Measurements from ENCODE around the gene PTPRN2. TPM values are rescaled to one million over a fixed set of nuclear protein-coding genes. Genes with fewer than 3 reads are reported as not detected.
"Not testable (repeated sequence)": the region's sequence is repeated elsewhere in the genome, so short reads cannot be mapped to it uniquely, and the experiment has no call there.

PTPRN2 gene
- total RNA-seq, 1 experiment from 2014 or later = 3.8 TPM

DNA sequence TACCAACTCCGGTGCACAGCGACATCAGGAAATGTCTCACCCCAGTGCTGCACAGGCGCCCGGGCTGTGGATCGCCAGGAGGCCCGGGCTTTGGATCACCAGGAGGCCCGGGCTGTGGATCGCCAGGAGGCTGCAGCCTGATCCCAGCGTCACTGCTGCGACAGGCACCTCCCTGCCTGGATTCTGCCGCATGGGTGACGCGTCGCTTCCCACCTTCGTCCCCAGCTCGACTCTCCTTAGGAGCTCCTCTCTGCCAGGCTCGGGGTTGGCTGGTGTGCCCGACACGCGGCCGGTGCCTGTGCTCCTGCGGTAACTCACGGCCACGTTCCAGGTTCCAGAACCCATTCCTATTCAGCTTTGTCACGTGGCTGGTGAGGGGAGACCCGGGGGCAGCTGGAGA is 993.3 kb downstream of the PTPRN2 start:
- Histone ChIP-seq H3K4me3 (no peak overlapping the region), H3K27ac (no peak overlapping the region), H3K9me3 (replicated peaks) (no peaks in the 10 kb centered on the region), H3K27me3 (no peaks in the 10 kb centered on the region), H3K36me3 (peaks cover 9% of the 10 kb centered on the region; the same call in 1 of the 2 replicates), H3K4me1 (no peaks in the 10 kb centered on the region)
- no peak for DNase-seq

DNA sequence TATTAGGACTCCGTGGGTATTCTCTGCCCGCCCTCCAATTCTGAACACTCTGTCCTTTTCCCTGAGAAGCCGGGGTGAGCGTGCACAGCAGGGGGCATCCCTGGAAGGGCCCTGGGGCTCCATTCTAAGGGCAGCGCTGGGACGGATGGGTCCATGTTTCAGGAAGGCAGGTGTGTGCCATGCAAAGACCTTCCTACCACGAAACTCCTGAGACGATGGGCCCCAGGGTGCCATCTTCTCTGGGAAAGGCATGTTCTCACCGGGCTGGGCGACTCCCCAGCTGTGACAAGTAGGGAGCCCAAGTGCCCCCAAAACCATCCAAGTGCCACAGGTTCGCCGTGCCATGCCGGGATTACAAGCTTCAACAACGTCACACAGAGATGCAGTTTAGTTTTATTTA is 994.1 kb downstream of the PTPRN2 start:
- H3K27ac ChIP-seq = no peak overlapping the region
- H3K9me3 ChIP-seq (replicated peaks) = no peaks in the 10 kb centered on the region
- no peaks in the 10 kb centered on the region for H3K27me3 ChIP-seq
- H3K36me3 ChIP-seq = peaks cover 9% of the 10 kb centered on the region; the same call in 1 of the 2 replicates
- DNase-seq = no peak
- H3K4me3 ChIP-seq = no peak overlapping the region
- no peaks in the 10 kb centered on the region for H3K4me1 ChIP-seq

DNA sequence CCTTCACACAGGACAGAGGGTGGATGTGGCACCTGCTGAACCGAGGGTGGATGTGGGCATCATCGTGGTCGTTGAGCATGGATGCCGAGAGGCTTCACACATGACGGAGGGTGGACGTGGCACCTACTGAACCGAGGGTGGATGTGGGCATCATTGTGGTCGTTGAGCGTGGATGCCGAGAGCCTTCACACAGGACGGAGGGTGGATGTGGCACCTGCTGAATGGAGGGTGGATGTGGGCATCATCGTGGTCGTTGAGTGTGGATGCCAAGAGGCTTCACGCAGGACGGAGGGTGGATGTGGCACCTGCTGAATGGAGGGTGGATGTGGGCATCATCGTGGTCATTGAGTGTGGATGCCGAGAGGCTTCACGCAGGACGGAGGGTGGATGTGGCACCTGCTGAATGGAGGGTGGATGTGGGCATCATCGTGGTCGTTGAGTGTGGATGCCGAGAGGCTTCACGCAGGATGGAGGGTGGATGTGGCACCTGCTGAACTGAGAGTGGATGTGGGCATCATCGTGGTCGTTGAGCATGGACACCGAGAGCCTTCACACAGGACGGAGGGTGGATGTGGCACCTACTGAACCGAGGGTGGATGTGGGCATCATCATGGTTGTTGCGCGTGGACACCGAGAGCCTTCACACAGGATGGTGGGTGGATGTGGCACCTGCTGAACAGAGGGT is 994.8 kb downstream of the PTPRN2 start:
- H3K27ac ChIP-seq; H3K36me3 ChIP-seq; H3K4me3 ChIP-seq; DNase-seq; H3K4me1 ChIP-seq; H3K27me3 ChIP-seq; H3K9me3 ChIP-seq (replicated peaks): not testable (repeated sequence)

DNA sequence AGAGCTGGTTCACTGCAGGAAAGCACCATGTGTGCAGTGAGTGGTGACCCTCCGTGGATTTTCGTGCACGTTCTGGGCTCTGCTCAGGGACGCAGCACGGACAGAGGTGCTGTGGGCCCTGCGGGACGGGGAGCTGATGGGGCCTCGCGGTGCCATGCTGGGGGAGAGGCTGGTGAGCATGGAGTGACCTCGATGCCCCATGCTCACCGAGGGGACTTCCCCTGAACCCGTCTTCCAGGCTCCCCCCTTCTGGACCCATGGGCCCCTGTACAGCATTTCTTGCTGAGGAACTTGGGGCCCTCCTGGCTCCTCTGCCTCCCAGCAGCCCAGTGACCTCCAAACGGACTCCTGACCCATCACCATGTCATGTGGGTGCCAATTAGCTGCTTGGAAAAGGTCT is 997.1 kb downstream of the PTPRN2 start:
- Histone ChIP-seq H3K27ac (no peak overlapping the region), H3K27me3 (no peaks in the 10 kb centered on the region)

DNA sequence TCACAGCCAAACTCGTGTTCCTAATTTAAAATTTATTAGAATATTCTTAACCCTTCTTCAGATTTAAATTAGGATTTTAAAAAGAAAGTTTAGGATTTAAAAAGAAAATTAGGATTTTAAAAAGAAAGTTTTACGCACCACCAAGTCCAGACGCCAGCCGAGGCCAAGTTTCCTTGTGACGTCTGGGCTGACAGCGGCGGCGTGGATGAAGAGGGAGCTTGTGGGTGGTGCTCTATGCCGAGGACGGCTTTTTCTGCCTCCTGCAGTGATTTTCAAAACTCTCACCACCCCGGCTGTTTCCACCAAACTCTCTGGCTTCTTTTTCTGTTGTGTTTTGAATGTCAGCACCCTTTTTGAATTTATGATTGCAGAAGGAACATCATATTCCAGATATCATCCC is 997.9 kb downstream of the PTPRN2 start:
- peaks cover 7% of the 10 kb centered on the region; the same call in 1 of the 2 replicates for H3K36me3 ChIP-seq
- no peak for DNase-seq
- no peaks in the 10 kb centered on the region for H3K9me3 ChIP-seq (replicated peaks)
- no peaks in the 10 kb centered on the region for H3K27me3 ChIP-seq
- no peak overlapping the region for H3K27ac ChIP-seq
- no peaks in the 10 kb centered on the region for H3K4me1 ChIP-seq
- H3K4me3 ChIP-seq = no peak overlapping the region

More for the DNA sequence above, 997.1 kb downstream of the PTPRN2 start:
- Histone ChIP-seq H3K36me3 (peaks cover 7% of the 10 kb centered on the region; the same call in 1 of the 2 replicates), H3K4me3 (no peak overlapping the region), H3K4me1 (no peaks in the 10 kb centered on the region), H3K9me3 (replicated peaks) (no peaks in the 10 kb centered on the region)
- no peak for DNase-seq

DNA sequence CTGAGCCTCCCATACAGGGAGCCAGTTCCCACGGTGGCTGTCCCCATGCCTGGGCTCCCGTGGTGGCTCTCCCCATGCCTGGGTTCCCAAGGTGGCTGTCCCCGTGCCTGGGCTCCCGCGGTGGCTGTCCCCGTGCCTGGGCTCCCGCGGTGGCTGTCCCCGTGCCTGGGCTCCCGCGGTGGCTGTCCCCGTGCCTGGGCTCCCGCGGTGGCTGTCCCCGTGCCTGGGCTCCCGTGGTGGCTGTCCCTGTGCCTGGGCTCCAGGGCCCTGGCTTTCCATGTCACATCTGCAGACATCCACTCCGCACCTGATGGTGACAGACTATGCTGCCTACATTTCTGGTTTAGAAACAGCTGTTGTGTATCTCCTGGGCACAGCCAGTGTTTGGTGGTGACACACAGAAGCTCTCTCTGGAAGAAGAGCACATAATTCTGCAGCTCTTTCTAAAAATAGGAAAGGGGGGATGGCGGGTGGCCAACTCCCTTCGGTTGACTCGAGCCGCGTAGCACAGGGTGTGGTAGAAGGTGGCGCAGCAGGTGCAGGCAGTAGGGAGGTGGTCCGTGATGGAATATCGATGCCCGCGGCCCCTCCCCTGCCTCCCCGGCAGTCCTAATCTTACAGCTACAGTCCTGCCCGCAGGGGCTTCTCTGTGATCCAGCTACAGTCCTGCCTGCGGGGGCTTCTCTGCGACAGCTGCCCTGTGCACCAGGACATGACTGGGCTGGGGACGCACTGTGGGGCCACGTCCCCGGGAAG is 999.6 kb downstream of the PTPRN2 start:
- H3K4me1 ChIP-seq = no peaks in the 10 kb centered on the region
- DNase-seq = peak; percentile 34 to 40
- H3K27ac ChIP-seq = no peak overlapping the region
- no peaks in the 10 kb centered on the region for H3K27me3 ChIP-seq
- no peaks in the 10 kb centered on the region for H3K9me3 ChIP-seq (replicated peaks)
- H3K4me3 ChIP-seq = no peak overlapping the region
- peaks cover 2% of the 10 kb centered on the region; the same call in 1 of the 2 replicates for H3K36me3 ChIP-seq

DNA sequence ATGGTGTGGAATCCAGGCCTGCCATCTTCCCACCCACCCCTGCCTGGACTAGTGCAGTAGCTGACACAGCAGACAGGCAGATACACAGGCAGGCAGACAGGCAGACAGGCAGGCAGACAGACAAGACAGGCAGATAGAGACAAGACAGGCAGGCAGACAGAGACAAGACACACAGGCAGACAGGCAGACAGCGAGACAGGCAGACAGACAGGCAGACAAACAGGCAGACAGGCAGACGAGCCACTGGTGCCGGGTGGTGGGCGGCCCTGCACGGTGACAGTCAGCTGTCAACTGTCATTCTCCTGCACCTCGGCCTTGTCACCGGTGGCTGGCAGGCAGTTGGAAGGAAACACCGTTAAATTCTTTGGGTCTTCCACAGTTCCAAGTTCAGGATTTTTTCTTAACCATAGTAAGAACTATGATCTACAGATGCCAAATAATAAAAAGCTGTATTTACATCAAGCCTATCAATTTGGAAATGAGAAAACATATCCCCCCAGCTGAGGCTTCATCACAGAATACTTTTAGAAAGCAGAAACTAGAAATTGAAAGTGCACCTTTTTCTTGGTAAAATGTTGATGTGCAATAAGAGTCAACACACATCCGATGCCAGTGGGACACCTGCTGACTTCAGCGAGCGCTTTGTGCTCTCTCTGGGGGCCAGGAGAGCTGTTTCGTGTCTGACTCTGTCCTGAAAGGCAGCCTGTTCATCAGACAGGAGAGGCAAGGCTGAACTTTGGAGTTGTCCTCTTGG is 1000.4 kb downstream of the PTPRN2 start:
- no peak for DNase-seq
- Histone ChIP-seq H3K9me3 (replicated peaks) (no peaks in the 10 kb centered on the region), H3K27me3 (no peaks in the 10 kb centered on the region), H3K4me1 (no peaks in the 10 kb centered on the region), H3K36me3 (peaks cover 2% of the 10 kb centered on the region; the same call in 1 of the 2 replicates), H3K27ac (no peak overlapping the region), H3K4me3 (no peak overlapping the region)

DNA sequence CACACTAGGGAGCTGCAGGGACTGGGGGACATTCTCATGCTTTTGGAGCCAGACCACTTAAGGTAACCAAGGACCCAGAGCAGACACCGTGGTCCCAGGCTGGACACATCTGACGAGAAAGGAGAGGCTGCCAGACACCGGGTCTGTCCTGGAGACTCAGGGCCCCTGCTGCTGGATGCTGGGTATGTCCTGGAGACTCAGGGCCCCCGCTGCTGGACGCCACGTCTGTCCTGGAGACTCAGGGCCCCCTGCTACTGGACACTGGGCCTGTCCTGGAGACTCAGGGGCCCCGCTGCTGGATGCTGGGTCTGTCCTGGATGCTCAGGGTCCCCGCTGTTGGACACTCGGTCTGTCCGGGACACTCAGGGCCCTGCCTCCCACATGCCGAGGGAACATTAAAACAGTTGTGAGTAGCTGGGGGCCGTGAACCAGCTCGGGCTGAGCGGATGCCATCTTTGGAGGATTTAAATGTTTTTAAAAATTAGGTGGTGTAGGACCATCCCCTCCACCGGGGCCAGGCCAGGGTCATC is 1001.1 kb downstream of the PTPRN2 start:
- no peak overlapping the region for H3K4me3 ChIP-seq
- peaks cover 1% of the 10 kb centered on the region; the same call in 1 of the 2 replicates for H3K4me1 ChIP-seq
- no peaks in the 10 kb centered on the region for H3K27me3 ChIP-seq
- H3K36me3 ChIP-seq = no peaks in the 10 kb centered on the region; the same call in 1 of the 2 replicates
- no peak overlapping the region for H3K27ac ChIP-seq
- H3K9me3 ChIP-seq (replicated peaks) = no peaks in the 10 kb centered on the region
- DNase-seq = no peak

DNA sequence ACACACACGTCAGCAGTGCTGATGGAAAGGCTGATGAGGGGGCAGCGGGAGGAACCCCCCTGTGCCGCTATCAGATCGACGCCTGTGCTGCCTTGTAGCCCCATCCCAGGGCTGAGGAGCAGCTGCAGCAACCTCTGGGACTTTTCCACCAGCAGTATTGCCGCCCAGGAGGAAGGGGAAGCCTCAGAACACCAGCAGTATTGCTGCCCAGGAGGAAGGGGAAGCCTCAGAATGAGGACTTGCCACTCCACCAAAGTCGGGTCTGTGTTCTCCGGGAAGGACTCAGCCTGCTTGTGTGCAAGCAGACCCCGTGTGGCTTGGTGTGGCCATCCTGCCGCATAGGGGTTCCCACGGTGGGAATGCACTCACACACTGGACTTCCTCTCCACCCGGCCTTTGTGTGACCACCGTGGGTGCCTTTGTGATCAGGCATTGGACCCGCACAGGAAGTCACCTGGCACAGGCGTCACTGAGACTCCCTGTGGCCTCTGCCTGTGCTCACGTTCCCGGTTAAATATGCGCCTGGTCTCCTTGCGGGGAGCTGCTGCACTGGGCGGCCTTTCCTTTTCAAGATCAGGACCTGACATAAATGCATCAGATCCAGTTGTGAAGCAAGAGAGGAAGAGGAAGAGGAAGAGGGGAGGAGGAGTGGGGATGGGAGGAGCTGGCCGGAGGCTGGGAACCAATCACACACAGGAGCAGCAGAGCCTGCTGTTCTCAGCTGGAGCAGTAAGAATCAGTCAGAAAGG is 1002.3 kb downstream of the PTPRN2 start:
- Histone ChIP-seq H3K4me1 (peaks cover 2% of the 10 kb centered on the region; the same call in 1 of the 2 replicates), H3K4me3 (no peak overlapping the region), H3K27me3 (no peaks in the 10 kb centered on the region), H3K9me3 (replicated peaks) (no peaks in the 10 kb centered on the region), H3K27ac (no peak overlapping the region), H3K36me3 (no peaks in the 10 kb centered on the region)
- DNase-seq = no peak

DNA sequence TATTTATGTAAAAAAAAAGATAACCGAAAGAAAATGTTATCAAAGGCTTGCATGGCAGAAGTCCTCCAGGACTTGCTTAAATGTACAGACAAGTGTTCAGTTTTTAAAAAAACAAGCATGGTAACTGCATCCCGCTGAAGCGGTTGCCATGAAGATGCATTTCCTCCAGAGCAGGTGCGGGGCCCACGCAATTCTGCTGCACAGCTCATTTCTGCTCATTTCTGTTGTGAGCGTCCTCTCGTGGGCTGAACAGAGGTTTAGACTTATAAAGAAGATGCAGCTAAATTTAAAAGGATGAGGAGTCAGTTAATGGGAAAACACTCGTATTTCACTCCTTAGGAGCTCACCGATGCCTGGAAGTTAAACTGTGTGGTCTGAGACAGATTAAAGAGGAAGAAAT is 1003.2 kb downstream of the PTPRN2 start:
- H3K4me3 ChIP-seq = no peak overlapping the region
- no peaks in the 10 kb centered on the region for H3K27me3 ChIP-seq
- peaks cover 2% of the 10 kb centered on the region; the same call in 1 of the 2 replicates for H3K4me1 ChIP-seq
- DNase-seq = no peak
- no peaks in the 10 kb centered on the region for H3K36me3 ChIP-seq
- no peak overlapping the region for H3K27ac ChIP-seq
- H3K9me3 ChIP-seq (replicated peaks) = no peaks in the 10 kb centered on the region

DNA sequence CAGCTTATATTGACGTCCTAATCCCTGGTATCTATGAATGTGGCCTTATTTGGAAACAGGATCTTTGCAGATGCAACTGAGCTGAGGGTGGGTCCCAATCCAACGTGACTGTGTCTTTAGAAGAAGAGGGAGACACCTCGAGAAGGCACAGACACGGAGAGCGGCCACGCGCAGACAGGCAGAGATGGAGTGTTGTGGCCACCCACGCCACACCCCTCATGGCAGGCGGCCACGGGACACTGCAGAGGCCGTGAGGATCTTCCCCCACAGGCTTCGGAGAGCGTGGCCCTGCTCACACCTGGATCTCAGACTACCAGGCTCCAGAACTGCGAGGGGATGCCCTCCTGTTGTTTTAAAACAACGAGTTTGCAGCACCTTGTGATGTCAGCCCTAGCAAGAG is 1005.9 kb downstream of the PTPRN2 start:
- Histone ChIP-seq H3K4me1 (peaks cover 2% of the 10 kb centered on the region; the same call in 1 of the 2 replicates), H3K27ac (no peak overlapping the region), H3K9me3 (replicated peaks) (no peaks in the 10 kb centered on the region), H3K27me3 (no peaks in the 10 kb centered on the region), H3K36me3 (no peaks in the 10 kb centered on the region), H3K4me3 (no peak overlapping the region)
- no peak for DNase-seq

DNA sequence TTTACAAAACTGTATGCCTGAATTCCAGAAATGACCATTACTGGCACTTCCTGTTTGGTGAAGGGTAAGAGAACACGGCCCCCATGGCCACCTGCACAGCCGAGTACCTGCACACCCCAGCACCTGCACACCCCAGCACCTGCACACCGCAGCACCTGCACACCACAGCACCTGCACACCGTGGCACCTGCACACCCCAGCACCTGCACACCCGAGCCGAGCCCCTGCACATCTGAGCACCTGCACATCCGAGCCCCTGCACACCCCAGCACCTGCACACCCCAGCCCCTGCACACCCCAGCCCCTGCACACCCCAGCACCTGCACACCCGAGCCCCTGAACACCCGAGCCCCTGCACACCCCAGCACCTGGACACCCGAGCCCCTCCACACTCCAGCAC is 1007.3 kb downstream of the PTPRN2 start:
- Histone ChIP-seq H3K27me3 (no peaks in the 10 kb centered on the region), H3K4me3 (no peak overlapping the region), H3K9me3 (replicated peaks) (no peaks in the 10 kb centered on the region), H3K4me1 (peaks cover 2% of the 10 kb centered on the region; the same call in 1 of the 2 replicates), H3K27ac (no peak overlapping the region), H3K36me3 (no peaks in the 10 kb centered on the region; the same call in 1 of the 2 replicates)
- DNase-seq = no peak

DNA sequence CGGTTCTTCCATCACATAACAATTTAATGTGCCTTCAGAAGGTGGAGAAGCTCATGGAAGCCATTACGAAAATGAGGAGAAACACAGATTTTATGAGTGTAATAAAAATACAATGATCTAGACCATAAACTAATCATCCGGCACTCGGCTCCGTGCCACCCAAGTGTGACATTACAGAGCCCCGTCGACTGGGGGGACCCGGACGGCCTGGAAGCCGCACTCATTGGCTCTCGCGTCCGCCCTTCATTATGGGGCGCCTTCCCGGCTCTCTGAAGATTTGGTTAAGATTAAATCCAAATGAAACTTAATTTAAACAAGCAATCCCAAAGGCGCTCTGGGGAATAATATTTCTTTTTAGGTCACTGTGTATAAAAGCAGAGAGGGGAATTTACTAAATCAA is 1008.2 kb downstream of the PTPRN2 start:
- no peak for DNase-seq
- Histone ChIP-seq H3K27me3 (no peaks in the 10 kb centered on the region), H3K4me3 (no peak overlapping the region), H3K9me3 (replicated peaks) (no peaks in the 10 kb centered on the region), H3K27ac (no peak overlapping the region), H3K36me3 (peaks cover 4% of the 10 kb centered on the region; the same call in 1 of the 2 replicates), H3K4me1 (peaks cover 2% of the 10 kb centered on the region; the same call in 1 of the 2 replicates)

DNA sequence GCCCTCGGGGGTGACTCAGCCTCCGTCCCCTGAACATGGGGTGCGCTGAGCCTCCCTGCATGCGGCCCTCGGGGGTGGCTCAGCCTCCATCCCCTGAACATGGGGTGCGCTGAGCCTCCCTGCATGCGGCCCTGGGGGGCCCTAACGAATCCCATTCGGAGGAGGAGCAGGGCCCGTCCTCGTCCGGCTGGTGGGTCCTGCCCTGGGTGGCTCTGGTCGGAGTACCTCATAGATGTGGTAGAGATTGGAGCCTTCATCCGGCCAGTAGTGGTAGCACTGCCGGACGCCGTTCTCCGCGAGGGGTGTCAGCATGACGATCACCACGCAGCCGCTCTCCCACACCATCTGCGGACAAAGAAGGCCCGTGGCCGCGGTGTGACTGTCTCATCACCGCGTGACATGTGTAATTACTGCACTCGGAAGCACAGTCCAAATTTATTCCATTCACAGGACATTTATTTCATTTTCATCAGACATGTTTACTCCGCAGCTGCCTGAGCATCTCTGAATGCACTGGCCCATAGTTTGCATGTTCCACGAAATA is 1009.8 kb downstream of the PTPRN2 start:
- no peaks in the 10 kb centered on the region for H3K27me3 ChIP-seq
- no peak for DNase-seq
- peaks cover 2% of the 10 kb centered on the region; the same call in 1 of the 2 replicates for H3K4me1 ChIP-seq
- peaks cover 4% of the 10 kb centered on the region; the same call in 1 of the 2 replicates for H3K36me3 ChIP-seq
- no peak overlapping the region for H3K27ac ChIP-seq
- no peaks in the 10 kb centered on the region for H3K9me3 ChIP-seq (replicated peaks)
- no peak overlapping the region for H3K4me3 ChIP-seq
